Measurements from ENCODE around the gene PALLD.

Gene PALLD

GRCh38 chr4:168560184-168561180 lies 63.6 kb downstream of the PALLD start:
- no peak for FAIRE-seq

- FAIRE-seq, result no peak
Observed at GRCh38 chr4:168562041-168562571, 65.3 kb downstream of the PALLD start.

GRCh38 chr4:168564023-168564422 lies 67.2 kb downstream of the PALLD start:
- FAIRE-seq, result no peak

- FAIRE-seq, result no peak
Observed at GRCh38 chr4:168565130-168565529, 68.3 kb downstream of the PALLD start.

- no peak for FAIRE-seq
Observed at GRCh38 chr4:168566726-168567125, 69.9 kb downstream of the PALLD start.

- FAIRE-seq, result no peak
Observed at GRCh38 chr4:168569066-168569930, 72.4 kb downstream of the PALLD start.

- FAIRE-seq, result no peak
Observed at GRCh38 chr4:168569931-168570276, 73.1 kb downstream of the PALLD start.

GRCh38 chr4:168570466-168570865 lies 73.6 kb downstream of the PALLD start:
- no peak for FAIRE-seq

- FAIRE-seq, result no peak
Observed at GRCh38 chr4:168572002-168572401, 75.2 kb downstream of the PALLD start.

- no peak for FAIRE-seq
Observed at GRCh38 chr4:168573870-168574269, 77.0 kb downstream of the PALLD start.

- FAIRE-seq, result no peak
Observed at GRCh38 chr4:168574581-168575295, 77.9 kb downstream of the PALLD start.

GRCh38 chr4:168575473-168575872 lies 78.6 kb downstream of the PALLD start:
- no peak for FAIRE-seq

- no peak for FAIRE-seq
Observed at GRCh38 chr4:168577624-168578023, 80.8 kb downstream of the PALLD start.

GRCh38 chr4:168580228-168580627 lies 83.4 kb downstream of the PALLD start:
- no peak for FAIRE-seq

GRCh38 chr4:168584321-168584771 lies 87.5 kb downstream of the PALLD start:
- no peak for FAIRE-seq

GRCh38 chr4:168585168-168586091 lies 88.6 kb downstream of the PALLD start:
- FAIRE-seq, result no peak

- FAIRE-seq, result no peak
Observed at GRCh38 chr4:168586926-168587325, 90.1 kb downstream of the PALLD start.

- no peak for FAIRE-seq
Observed at GRCh38 chr4:168587411-168588125, 90.7 kb downstream of the PALLD start.

GRCh38 chr4:168588916-168589531 lies 92.2 kb downstream of the PALLD start:
- no peak for FAIRE-seq

- no peak for FAIRE-seq
Observed at GRCh38 chr4:168592676-168593075, 95.8 kb downstream of the PALLD start.

Measured in G401.6 (cell line).